Measurements from ENCODE around the gene TGM2. TPM values are rescaled to one million over a fixed set of nuclear protein-coding genes. Genes with fewer than 3 reads are reported as not detected.

The TGM2 gene
- total RNA-seq, 4 donors from 2014 or later: 31.4 to 216 (median 145) TPM

GRCh38 chr20:38144598-38144973 lies 20.5 kb downstream of the TGM2 start:
- peaks cover 0 to 27% (median 0%) of the 10 kb centered on the region in 3 donors for H3K36me3 ChIP-seq
- H3K9me3 ChIP-seq: no peaks in the 10 kb centered on the region
- H3K4me1 ChIP-seq: peaks cover 0 to 57% (median 12%) of the 10 kb centered on the region in 4 donors
- no peaks in the 10 kb centered on the region for H3K27me3 ChIP-seq
- TF ChIP-seq POLR2A (IDR thresholded peaks at IDR 0.05): no peak
- TF ChIP-seq, protein P1, sequence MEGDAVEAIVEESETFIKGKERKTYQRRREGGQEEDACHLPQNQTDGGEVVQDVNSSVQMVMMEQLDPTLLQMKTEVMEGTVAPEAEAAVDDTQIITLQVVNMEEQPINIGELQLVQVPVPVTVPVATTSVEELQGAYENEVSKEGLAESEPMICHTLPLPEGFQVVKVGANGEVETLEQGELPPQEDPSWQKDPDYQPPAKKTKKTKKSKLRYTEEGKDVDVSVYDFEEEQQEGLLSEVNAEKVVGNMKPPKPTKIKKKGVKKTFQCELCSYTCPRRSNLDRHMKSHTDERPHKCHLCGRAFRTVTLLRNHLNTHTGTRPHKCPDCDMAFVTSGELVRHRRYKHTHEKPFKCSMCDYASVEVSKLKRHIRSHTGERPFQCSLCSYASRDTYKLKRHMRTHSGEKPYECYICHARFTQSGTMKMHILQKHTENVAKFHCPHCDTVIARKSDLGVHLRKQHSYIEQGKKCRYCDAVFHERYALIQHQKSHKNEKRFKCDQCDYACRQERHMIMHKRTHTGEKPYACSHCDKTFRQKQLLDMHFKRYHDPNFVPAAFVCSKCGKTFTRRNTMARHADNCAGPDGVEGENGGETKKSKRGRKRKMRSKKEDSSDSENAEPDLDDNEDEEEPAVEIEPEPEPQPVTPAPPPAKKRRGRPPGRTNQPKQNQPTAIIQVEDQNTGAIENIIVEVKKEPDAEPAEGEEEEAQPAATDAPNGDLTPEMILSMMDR (IDR thresholded peaks at IDR 0.05): no peak
- no peak for DNase-seq
- no peak overlapping the region for H3K4me3 ChIP-seq
- peak overlapping the region; percentile 55 to 96 (median 79) for H3K27ac ChIP-seq

DNA sequence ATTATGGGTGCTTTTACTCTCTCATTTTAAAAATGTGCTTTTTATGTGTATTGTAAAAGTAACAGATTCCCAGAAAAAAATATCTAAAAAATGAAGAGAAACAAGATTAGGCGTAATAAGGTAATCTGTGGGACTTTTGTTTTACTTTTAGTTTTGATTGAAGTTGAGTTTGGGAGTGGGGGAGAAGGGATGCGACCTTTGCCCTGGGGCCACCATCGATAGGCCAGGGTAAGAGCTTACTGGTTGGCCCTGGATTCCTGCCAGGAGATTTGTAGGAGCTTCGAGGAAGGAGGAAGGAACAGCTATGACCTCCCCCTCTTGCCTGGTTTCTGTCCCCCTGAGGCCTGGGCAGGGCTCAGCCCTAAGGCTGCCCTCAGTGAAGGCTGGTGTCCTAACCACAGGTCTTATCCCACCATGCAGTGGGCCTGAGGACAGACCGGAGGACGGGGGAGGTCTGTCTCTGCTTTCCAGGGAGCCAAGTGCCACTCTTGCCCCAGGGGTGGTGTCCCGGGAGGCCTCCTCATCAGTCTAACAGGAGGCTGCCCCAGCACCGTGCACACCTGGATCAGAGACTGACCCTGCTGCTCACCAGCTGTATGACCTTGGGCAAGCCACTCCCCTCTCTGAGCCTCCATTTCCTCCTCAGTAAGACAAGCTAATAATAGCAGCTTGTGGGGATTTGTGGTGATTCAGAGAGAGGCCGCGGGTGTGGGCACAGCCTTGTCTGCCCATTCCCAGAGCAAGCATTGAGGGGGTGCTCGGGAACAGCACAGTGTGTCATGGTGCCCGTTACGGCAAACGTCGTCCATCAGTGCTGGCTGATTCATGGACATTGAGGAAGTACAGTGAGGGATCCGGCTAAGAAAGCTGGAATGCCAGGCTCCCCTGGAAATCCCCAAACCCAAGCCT lies 21.2 kb downstream of the TGM2 start:
- H3K27me3 ChIP-seq: no peaks in the 10 kb centered on the region
- H3K4me1 ChIP-seq: peaks cover 0 to 57% (median 12%) of the 10 kb centered on the region in 4 donors
- peak in 2 of 3 donors; percentile 82 to 87 for DNase-seq

GRCh38 chr20:38143238-38143645 lies 21.8 kb downstream of the TGM2 start:
- no peaks in the 10 kb centered on the region for H3K9me3 ChIP-seq
- H3K36me3 ChIP-seq: peaks cover 0 to 35% (median 0%) of the 10 kb centered on the region in 3 donors

More for the DNA sequence above, 21.2 kb downstream of the TGM2 start:
- H3K4me3 ChIP-seq: no peak overlapping the region
- H3K9me3 ChIP-seq: no peaks in the 10 kb centered on the region
- peak overlapping the region; percentile 55 to 96 (median 79) for H3K27ac ChIP-seq
- peaks cover 0 to 30% (median 0%) of the 10 kb centered on the region in 3 donors for H3K36me3 ChIP-seq
- TF ChIP-seq POLR2A (IDR thresholded peaks at IDR 0.05): peak in 1 of 2 donors; percentile 54
- TF ChIP-seq, protein P1 (IDR thresholded peaks at IDR 0.05): no peak

GRCh38 chr20:38141889-38142494 lies 23.1 kb downstream of the TGM2 start:
- Histone ChIP-seq H3K9me3 (no peaks in the 10 kb centered on the region), H3K27ac (peak overlapping the region in 3 of 4 donors; percentile 51 to 96 (median 87)), H3K27me3 (no peaks in the 10 kb centered on the region), H3K36me3 (peaks cover 0 to 40% (median 0%) of the 10 kb centered on the region in 3 donors), H3K4me1 (peaks cover 0 to 57% (median 12%) of the 10 kb centered on the region in 4 donors), H3K4me3 (no peak overlapping the region)
- DNase-seq: no peak
- TF ChIP-seq, protein P1 (IDR thresholded peaks at IDR 0.05): no peak

More at GRCh38 chr20:38143238-38143645, 21.8 kb downstream of the TGM2 start:
- TF ChIP-seq, protein P1 (IDR thresholded peaks at IDR 0.05): no peak
- TF ChIP-seq POLR2A (IDR thresholded peaks at IDR 0.05): peak in 1 of 2 donors; percentile 45
- H3K4me1 ChIP-seq: peaks cover 0 to 57% (median 12%) of the 10 kb centered on the region in 4 donors
- peak in 2 of 3 donors; percentile 83 to 88 for DNase-seq
- no peaks in the 10 kb centered on the region for H3K27me3 ChIP-seq
- no peak overlapping the region for H3K4me3 ChIP-seq
- peak overlapping the region in 3 of 4 donors; percentile 71 to 96 (median 87) for H3K27ac ChIP-seq

DNA sequence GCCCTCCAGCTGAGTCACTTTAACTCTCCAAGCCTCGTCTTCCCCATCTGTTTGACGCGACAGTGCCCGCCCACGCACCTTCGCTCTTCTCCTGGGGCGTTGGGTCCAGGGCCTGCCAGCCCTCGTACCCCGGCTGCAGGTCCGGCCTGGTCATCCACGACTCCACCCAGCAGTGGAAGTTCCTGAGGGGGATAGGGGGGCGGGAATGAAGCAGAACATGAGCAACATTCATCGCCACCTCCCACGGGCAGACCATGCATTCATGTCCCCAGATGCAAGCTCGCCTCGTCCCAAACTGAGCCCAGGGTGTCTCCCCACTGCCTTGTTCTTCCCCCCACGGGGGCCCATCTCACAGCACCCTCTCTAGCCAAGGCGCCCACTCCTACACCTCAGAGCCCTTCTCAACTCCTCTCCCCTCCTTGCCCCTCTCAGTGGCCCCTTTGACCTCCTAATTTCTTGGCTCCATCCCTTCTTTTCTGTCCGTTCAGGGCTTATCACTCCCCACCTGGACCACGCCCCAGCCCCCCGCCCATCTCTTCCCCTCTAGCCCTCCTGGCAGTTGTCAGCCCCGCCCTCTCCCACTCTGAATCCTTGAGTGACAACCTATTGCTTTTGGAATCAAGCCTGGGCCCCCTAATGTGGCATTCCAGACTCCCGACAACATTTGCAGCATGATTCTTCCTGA lies 23.7 kb downstream of the TGM2 start:
- Histone ChIP-seq H3K9me3 (no peaks in the 10 kb centered on the region), H3K4me3 (no peak overlapping the region), H3K36me3 (peaks cover 0 to 40% (median 0%) of the 10 kb centered on the region in 3 donors), H3K27me3 (no peaks in the 10 kb centered on the region), H3K4me1 (peaks cover 0 to 57% (median 12%) of the 10 kb centered on the region in 4 donors), H3K27ac (peak overlapping the region in 1 of 4 donors; percentile 96)
- TF ChIP-seq POLR2A (IDR thresholded peaks at IDR 0.05): no peak
- TF ChIP-seq, protein P1 (IDR thresholded peaks at IDR 0.05): no peak
- DNase-seq: peak in 1 of 3 donors; percentile 42
